Measurements from ENCODE around the gene TGIF1. TPM values are rescaled to one million over a fixed set of nuclear protein-coding genes. Genes with fewer than 3 reads are reported as not detected.

Gene TGIF1
- total RNA-seq, 1 donor from 2014 or later, result 45.8 TPM

DNA sequence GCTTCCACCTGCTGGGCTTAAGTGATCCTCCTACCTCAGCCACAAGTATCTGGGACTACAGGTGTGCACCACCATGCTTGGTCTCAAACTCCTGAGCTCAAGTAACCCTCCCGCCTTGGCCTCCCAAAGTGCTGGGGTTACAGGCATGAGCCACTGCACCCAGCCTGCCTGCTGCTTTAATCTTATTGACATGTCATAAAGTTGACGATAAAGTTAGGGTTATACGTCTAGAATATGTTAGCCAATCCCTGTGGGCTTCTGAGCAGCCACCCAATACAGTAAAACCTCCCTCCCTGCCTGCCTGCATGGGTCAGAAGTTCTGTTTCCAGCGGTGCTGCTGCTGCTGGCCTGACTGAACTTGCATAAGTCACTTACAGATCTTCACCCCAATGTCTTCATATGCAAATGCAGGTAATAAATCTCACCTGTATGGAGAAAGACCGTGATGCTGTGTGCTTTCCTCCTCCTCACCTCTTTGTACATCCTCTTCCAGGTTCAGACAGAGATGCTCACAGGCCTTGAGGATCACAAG lies 30.1 kb downstream of the TGIF1 start:
- DNase-seq (no peak), ATAC-seq (no peak)
- Histone ChIP-seq H3K4me1 (no peaks in the 10 kb centered on the region), H3K9me3 (no peaks in the 10 kb centered on the region), H3K4me3 (no peak overlapping the region), H3K36me3 (no peaks in the 10 kb centered on the region), H3K27me3 (ENCODE audit: low read depth) (no peaks in the 10 kb centered on the region), H3K27ac (no peak overlapping the region)
- TF ChIP-seq, protein P1, sequence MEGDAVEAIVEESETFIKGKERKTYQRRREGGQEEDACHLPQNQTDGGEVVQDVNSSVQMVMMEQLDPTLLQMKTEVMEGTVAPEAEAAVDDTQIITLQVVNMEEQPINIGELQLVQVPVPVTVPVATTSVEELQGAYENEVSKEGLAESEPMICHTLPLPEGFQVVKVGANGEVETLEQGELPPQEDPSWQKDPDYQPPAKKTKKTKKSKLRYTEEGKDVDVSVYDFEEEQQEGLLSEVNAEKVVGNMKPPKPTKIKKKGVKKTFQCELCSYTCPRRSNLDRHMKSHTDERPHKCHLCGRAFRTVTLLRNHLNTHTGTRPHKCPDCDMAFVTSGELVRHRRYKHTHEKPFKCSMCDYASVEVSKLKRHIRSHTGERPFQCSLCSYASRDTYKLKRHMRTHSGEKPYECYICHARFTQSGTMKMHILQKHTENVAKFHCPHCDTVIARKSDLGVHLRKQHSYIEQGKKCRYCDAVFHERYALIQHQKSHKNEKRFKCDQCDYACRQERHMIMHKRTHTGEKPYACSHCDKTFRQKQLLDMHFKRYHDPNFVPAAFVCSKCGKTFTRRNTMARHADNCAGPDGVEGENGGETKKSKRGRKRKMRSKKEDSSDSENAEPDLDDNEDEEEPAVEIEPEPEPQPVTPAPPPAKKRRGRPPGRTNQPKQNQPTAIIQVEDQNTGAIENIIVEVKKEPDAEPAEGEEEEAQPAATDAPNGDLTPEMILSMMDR (IDR thresholded peaks at IDR 0.05), result no peak
- intact Hi-C loops (cut with DNase I), result no loop called here

DNA sequence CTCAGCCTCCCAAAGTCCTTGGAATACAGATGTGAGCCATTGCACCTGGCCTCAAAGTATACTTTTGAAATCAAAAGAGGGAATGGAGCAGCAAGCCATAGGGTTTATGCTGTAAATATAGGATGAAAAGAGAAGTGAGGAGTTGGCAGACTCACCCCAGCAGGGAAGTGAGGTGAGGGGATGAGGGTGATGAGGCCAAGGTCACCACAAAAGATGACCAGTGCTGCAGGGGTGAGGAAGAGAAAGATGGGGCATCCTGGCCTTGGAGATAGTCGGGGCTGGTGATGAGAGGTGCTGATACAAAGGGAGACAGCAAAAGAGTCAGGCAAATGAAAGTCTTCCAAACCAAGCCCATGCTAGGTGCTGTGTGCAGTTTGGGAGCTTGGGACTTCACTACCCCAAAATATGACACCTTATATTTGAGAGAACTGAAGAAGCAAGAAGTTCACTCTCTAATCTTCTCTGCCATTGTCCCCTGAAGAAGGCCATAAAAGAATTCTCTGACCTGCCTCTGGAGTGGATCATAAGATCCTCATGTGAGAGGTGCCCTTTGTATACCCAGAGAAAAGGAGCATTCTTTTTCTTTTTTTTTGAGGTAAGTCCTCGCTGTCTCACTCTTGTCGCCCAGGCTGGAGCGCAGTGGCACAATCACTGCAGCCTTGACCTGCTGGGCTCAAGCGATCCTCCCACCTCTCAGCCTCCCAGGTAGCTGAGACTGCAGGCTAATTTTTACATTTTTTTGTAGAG lies 31.0 kb downstream of the TGIF1 start:
- TF ChIP-seq, protein P1 (IDR thresholded peaks at IDR 0.05), result no peak
- H3K4me3 ChIP-seq, result no peak overlapping the region
- H3K9me3 ChIP-seq, result no peaks in the 10 kb centered on the region
- no peak for DNase-seq
- ATAC-seq, result no peak
- no peaks in the 10 kb centered on the region for H3K4me1 ChIP-seq
- no peaks in the 10 kb centered on the region for H3K27me3 ChIP-seq (ENCODE audit: low read depth)
- H3K27ac ChIP-seq, result no peak overlapping the region
- H3K36me3 ChIP-seq, result no peaks in the 10 kb centered on the region
- intact Hi-C loops (cut with DNase I), result no loop called here

DNA sequence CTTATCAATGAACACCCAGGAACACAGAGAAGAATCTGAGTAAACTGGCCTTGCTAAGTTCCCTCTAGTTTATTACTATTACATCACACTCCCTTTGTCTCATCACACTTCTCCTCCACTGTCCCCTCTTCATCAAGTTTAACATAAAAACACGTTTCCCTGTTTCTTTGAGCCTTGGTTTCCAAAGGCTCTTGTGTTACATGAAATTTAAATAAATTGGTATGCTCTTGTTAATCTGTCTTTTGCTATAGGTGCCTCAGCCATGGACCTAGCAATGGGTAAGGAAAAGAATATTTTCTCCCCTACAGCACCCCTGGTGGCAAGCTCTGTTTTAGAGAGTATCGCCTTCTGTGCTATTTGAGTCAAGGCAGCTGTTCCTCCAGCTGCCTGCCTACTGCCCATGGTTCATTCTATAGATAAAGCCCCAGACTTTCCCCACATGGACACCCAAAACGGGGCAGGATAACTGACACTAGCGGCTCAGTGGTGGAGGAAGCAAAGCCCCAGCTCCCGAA lies 31.8 kb downstream of the TGIF1 start:
- Histone ChIP-seq H3K36me3 (no peaks in the 10 kb centered on the region), H3K27me3 (ENCODE audit: low read depth) (no peaks in the 10 kb centered on the region), H3K4me1 (no peaks in the 10 kb centered on the region), H3K9me3 (no peaks in the 10 kb centered on the region), H3K4me3 (no peak overlapping the region), H3K27ac (no peak overlapping the region)
- TF ChIP-seq, protein P1 (IDR thresholded peaks at IDR 0.05), result peak; percentile 43
- intact Hi-C loops (cut with DNase I), result no loop called here
- peak; percentile 44 to 69 for ATAC-seq
- DNase-seq, result no peak

DNA sequence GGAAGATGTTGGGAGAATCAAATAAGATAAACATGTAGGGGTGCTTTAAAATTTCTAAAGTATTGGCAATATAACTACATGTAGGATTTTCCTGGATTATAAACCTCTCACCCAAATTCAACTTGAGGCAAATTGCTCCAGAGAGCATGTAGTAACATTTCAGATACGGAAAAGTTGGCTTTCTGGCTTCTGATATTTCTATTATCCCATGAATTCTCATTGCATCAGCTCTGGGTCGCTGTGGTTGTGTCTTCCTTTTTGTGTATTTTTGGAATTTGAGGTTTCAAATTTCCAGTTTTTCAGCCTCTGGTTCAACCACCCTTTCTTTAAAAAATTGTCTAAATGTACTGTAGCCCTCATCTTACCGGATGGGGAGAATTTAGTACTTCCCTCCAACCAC lies 32.3 kb downstream of the TGIF1 start:
- TF ChIP-seq, protein P1 (IDR thresholded peaks at IDR 0.05), result no peak

DNA sequence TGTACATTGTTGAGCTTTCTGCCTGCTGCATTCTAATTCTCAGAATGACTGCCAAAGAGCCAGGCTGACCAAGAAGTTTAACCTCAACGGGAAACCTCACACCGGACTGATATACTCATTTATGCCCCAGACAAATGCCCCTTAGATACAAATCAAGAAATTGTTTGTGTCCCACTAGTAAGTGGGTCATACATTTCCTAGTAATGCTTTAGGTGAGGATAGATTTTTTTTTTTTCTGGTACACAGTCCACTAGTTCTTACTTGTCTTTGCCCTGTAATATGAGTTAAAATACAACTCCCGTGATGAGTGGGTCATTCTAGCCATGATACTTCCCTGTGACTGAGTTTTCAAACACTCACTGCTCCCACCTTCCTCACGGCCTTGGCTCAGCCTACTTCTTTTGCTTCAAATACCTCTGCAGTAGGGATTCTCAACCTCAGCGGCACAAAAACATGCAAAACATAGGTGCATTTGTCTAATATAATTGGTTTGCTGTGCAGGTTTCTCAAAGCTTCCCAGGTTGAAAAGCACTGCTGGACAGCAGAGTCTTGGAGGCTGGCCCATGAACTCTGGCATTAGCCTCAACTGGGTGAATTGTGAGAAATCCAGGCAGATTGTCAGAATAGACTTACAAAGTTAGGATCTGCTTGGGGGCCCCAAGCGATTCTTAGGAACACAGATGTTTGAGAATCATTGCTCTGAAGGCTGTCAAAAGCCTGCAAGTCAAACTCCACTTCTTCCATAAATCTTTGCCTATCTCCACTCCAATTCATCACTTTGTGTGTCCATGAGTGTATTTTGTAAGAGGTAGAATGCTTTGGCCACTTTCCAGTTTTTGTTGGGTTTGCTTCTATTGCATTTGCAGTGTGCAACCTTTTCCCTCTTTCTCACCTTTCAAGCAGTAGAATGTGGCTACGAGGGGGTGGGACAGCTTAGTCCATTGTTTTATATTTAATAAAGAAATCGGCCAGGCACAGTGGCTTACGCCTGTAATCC lies 35.5 kb downstream of the TGIF1 start:
- intact Hi-C loops (cut with DNase I), result no loop called here
- ATAC-seq, result no peak
- Histone ChIP-seq H3K4me3 (no peak overlapping the region), H3K27ac (no peak overlapping the region), H3K27me3 (ENCODE audit: low read depth) (no peaks in the 10 kb centered on the region), H3K9me3 (no peaks in the 10 kb centered on the region), H3K4me1 (no peaks in the 10 kb centered on the region), H3K36me3 (no peaks in the 10 kb centered on the region)
- TF ChIP-seq, protein P1 (IDR thresholded peaks at IDR 0.05), result no peak
- no peak for DNase-seq

More for the DNA sequence above, 32.3 kb downstream of the TGIF1 start:
- H3K4me3 ChIP-seq, result no peak overlapping the region
- ATAC-seq (no peak), DNase-seq (no peak)
- H3K36me3 ChIP-seq, result no peaks in the 10 kb centered on the region
- intact Hi-C loops (cut with DNase I), result no loop called here
- no peaks in the 10 kb centered on the region for H3K4me1 ChIP-seq
- no peaks in the 10 kb centered on the region for H3K27me3 ChIP-seq (ENCODE audit: low read depth)
- H3K27ac ChIP-seq, result no peak overlapping the region
- no peaks in the 10 kb centered on the region for H3K9me3 ChIP-seq
